ENCODE data around the gene GSTO2. TPM values are rescaled to one million over a fixed set of nuclear protein-coding genes. Genes with fewer than 3 reads are reported as not detected.
"Not testable (repeated sequence)": the region's sequence is repeated elsewhere in the genome, so short reads cannot be mapped to it uniquely, and the experiment has no call there.

GSTO2 gene
- total and polyA plus RNA-seq, 10 of the 15 experiments (the other 5 are each of a cell fraction or from before 2014, with no cell fraction given) = 0.16 to 0.86 (median 0.46) TPM

- FAIRE-seq; SMC1A ChIA-PET (ENCODE audit: uncharacterized antibody, unreplicated experiment); H3K4me1 ChIP-seq (ENCODE audit: control insufficient read depth, insufficient read depth, low read length); H3K79me2 ChIP-seq (ENCODE audit: control insufficient read depth, insufficient read depth, low read length); H3K9ac ChIP-seq (ENCODE audit: control insufficient read depth, insufficient read depth, low read length); H3K27me3 ChIP-seq (replicated peaks in 1 of 2; ENCODE audit: control insufficient read depth in 2 of 2, insufficient read depth in 2 of 2, low read length in 1 of 2); H3K4me3 ChIP-seq; BruUV-seq (replicated peaks); intact Hi-C loops (cut with micrococcal nuclease; ENCODE audit: unreplicated experiment); H4K20me1 ChIP-seq (ENCODE audit: control insufficient read depth, insufficient read depth); DNase-seq (ENCODE audit: low read depth, low spot score); RAD21 ChIA-PET (ENCODE audit: unreplicated experiment); H3K36me3 ChIP-seq (ENCODE audit: control insufficient read depth in 2 of 2, insufficient read depth in 2 of 2, low read length in 1 of 2); H3K9me3 ChIP-seq (replicated peaks; ENCODE audit: control insufficient read depth, insufficient read depth, low read length); H3K27ac ChIP-seq (ENCODE audit: control insufficient read depth, insufficient read depth); in situ Hi-C loops (cut with MboI); POLR2A ChIA-PET; H2AFZ ChIP-seq (ENCODE audit: control insufficient read depth, low read depth, low read length); ATAC-seq; H3K4me2 ChIP-seq (ENCODE audit: control insufficient read depth, insufficient read depth): not testable (repeated sequence)
- WGBS (ENCODE audit: insufficient coverage, insufficient replicate concordance, low lambda C conversion rate, missing lambda C conversion rate) = 27% methylated on average over 3 of the region's 3 CpGs
- CTCF ChIA-PET = interaction anchor here (0.8 kb wide), 1 partner anchor 106 kb away, joined by 3 read pairs; no protein-coding TSS in a partner anchor
Observed at GRCh38 chr10:104243009-104243408, 26.0 kb upstream of the GSTO2 start.

- 63% methylated on average over 4 of the region's 5 CpGs for WGBS (ENCODE audit: insufficient coverage, insufficient replicate concordance, low lambda C conversion rate, missing lambda C conversion rate)
- BruUV-seq (replicated peaks) = no TSS peak
- SMC1A ChIA-PET (ENCODE audit: uncharacterized antibody, unreplicated experiment) = no interaction called here
Observed at GRCh38 chr10:104243512-104243911, 25.5 kb upstream of the GSTO2 start.

More at GRCh38 chr10:104243512-104243911, 25.5 kb upstream of the GSTO2 start:
- H2AFZ ChIP-seq (ENCODE audit: control insufficient read depth, low read depth, low read length) = no peak overlapping the region
- POLR2A ChIA-PET = interaction anchor here (0.7 kb wide), 1 partner anchor 31 kb away, joined by 8 read pairs; no protein-coding TSS in a partner anchor
- no peaks in the 10 kb centered on the region for H3K36me3 ChIP-seq (ENCODE audit: control insufficient read depth in 2 of 2, insufficient read depth in 2 of 2, low read length in 1 of 2)
- H3K79me2 ChIP-seq (ENCODE audit: control insufficient read depth, insufficient read depth, low read length) = no peaks in the 10 kb centered on the region
- in situ Hi-C loops (cut with MboI) (no loop called here), intact Hi-C loops (cut with micrococcal nuclease; ENCODE audit: unreplicated experiment) (no loop called here)
- FAIRE-seq = no peak
- peaks cover 6% of the 10 kb centered on the region for H3K9me3 ChIP-seq (replicated peaks; ENCODE audit: control insufficient read depth, insufficient read depth, low read length)
- no peak for ATAC-seq
- H3K9ac ChIP-seq (ENCODE audit: control insufficient read depth, insufficient read depth, low read length) = no peak overlapping the region
- CTCF ChIA-PET = no interaction called here
- H4K20me1 ChIP-seq (ENCODE audit: control insufficient read depth, insufficient read depth) = no peaks in the 10 kb centered on the region
- H3K27ac ChIP-seq (ENCODE audit: control insufficient read depth, insufficient read depth) = no peak overlapping the region
- H3K4me1 ChIP-seq (ENCODE audit: control insufficient read depth, insufficient read depth, low read length) = no peaks in the 10 kb centered on the region
- DNase-seq (ENCODE audit: low read depth, low spot score) = no peak
- TF ChIP-seq MLLT1 (IDR thresholded peaks at IDR 0.05) (no peak), HCFC1 (IDR thresholded peaks at IDR 0.05; ENCODE audit: low read length) (no peak), EED (IDR thresholded peaks at IDR 0.05; ENCODE audit: low read depth) (no peak), SMAD5 (IDR thresholded peaks at IDR 0.05; ENCODE audit: low read depth) (no peak), BMI1 (IDR thresholded peaks at IDR 0.05; ENCODE audit: borderline replicate concordance) (no peak), USF1 (IDR thresholded peaks at IDR 0.05; ENCODE audit: borderline replicate concordance, extremely low read length, insufficient read depth, low read depth, low read length) (no peak)
- RAD21 ChIA-PET (ENCODE audit: unreplicated experiment) = no interaction called here
- H3K4me3 ChIP-seq = no peak overlapping the region
- H3K4me2 ChIP-seq (ENCODE audit: control insufficient read depth, insufficient read depth) = no peak overlapping the region
- no peaks in the 10 kb centered on the region; a peak in 1 of 4 replicates for H3K27me3 ChIP-seq (replicated peaks in 1 of 2; ENCODE audit: control insufficient read depth in 2 of 2, insufficient read depth in 2 of 2, low read length in 1 of 2)

All from GM12878 (cell line).